H1 (cell line): ENCODE results near the gene DTD1. TPM values are rescaled to one million over a fixed set of nuclear protein-coding genes. Genes with fewer than 3 reads are reported as not detected.

Experiments
- CTCF ChIA-PET: fragments of 300-600 bp; sonication (Branson Sonifier 250); formaldehyde crosslinking; loops from one replicate; lab custom pipeline; 2021; ENCODE audit not compliant: partially characterized antibody; lab: Charles Lee
- POLR2A ChIA-PET: fragments of 300-600 bp; sonication (Branson Sonifier 250); formaldehyde crosslinking; loops from one replicate; lab custom pipeline; 2021; ENCODE audit warnings: inconsistent platforms; ENCODE audit not compliant: partially characterized antibody; lab: Charles Lee
- DNase-seq, 2 experiments: peaks; one replicate each; pipeline versions ENCODE4 v3.0.0 to v3.0.0-alpha.2; 2010 to 2022; ENCODE audit warnings: low spot score in 2 of 2, low read depth in 1 of 2, mixed read lengths in 1 of 2
- FAIRE-seq: peaks from 2 replicates; lab custom pipeline; 2011; peaks lifted over from hg19 to GRCh38; lab: Jason Lieb, UNC
- H2AFZ ChIP-seq: 2 replicates; pipeline ENCODE4 v1.8.1; 2012; ENCODE audit warnings: low read length, inconsistent platforms
- H2AK5ac ChIP-seq: 2 replicates; pipeline ENCODE4 v1.6.1; 2013; ENCODE audit warnings: low read depth, low read length
- H2BK120ac ChIP-seq: replicated peaks from 2 replicates; pipeline ENCODE3; 2013; ENCODE audit warnings: low read depth, low read length, inconsistent platforms
- H2BK12ac ChIP-seq: 2 replicates; pipeline ENCODE4 v1.6.1; 2013; ENCODE audit warnings: low read depth, low read length
- H2BK15ac ChIP-seq: 2 replicates; pipeline ENCODE4 v1.6.1; 2013; ENCODE audit warnings: low read length
- H2BK20ac ChIP-seq: 2 replicates; pipeline ENCODE4 v1.6.1; 2013; ENCODE audit warnings: low read length
- H2BK5ac ChIP-seq: 2 replicates; pipeline ENCODE4 v1.6.1; 2013; ENCODE audit warnings: low read depth, low read length
- H3K14ac ChIP-seq: 2 replicates; pipeline ENCODE4 v1.6.1; 2013; ENCODE audit warnings: inconsistent platforms; ENCODE audit not compliant: insufficient read length
- H3K18ac ChIP-seq: 2 replicates; pipeline ENCODE4 v1.6.1; 2013; ENCODE audit warnings: low read length; ENCODE audit errors: extremely low read depth
- H3K23ac ChIP-seq: 2 replicates; pipeline ENCODE4 v1.6.1; 2013; ENCODE audit warnings: inconsistent platforms; ENCODE audit not compliant: insufficient read length
- H3K23me2 ChIP-seq: 2 replicates; pipeline ENCODE4 v1.6.1; 2013; ENCODE audit warnings: low read depth, low read length
- H3K27ac ChIP-seq: 2 replicates; pipeline ENCODE4 v1.6.1; 2011; ENCODE audit warnings: low read depth, low read length, inconsistent platforms
- H3K27me3 ChIP-seq, 4 experiments: replicated peaks in 1 of 4; 1 replicate in 1 of 4; 2 replicates in 3 of 4; pipeline versions ENCODE4 v1.6.1 to v1.8.1; 2011 to 2013; ENCODE audit warnings: low read length in 3 of 4, mild to moderate bottlenecking in 3 of 4, inconsistent platforms in 2 of 4, mixed read lengths in 2 of 4, moderate library complexity in 1 of 4; ENCODE audit not compliant: control insufficient read depth in 3 of 4, insufficient read depth in 3 of 4; ENCODE audit errors: extremely low read depth in 1 of 4
- H3K36me3 ChIP-seq, 4 experiments: 2 replicates each; pipeline versions ENCODE4 v1.6.1 to v1.8.1; 2011 to 2013; ENCODE audit warnings: mild to moderate bottlenecking in 4 of 4, low read length in 3 of 4, moderate library complexity in 2 of 4, control low read depth in 1 of 4, inconsistent platforms in 1 of 4; ENCODE audit not compliant: insufficient read depth in 4 of 4, control insufficient read depth in 2 of 4
- H3K4ac ChIP-seq: replicated peaks from 2 replicates; pipeline ENCODE3; 2013; ENCODE audit warnings: low read length, low read depth, mixed read lengths, inconsistent platforms; ENCODE audit not compliant: insufficient read length
- H3K4me1 ChIP-seq, 4 experiments: replicated peaks in 1 of 4; 1 replicate in 1 of 4; 2 replicates in 3 of 4; pipeline versions ENCODE4 v1.6.1 to v1.8.1; 2011 to 2013; ENCODE audit warnings: low read length in 3 of 4, inconsistent platforms in 2 of 4, mixed read lengths in 1 of 4; ENCODE audit not compliant: insufficient read depth in 4 of 4, control insufficient read depth in 3 of 4
- H3K4me2 ChIP-seq, 2 experiments: 2 replicates each; pipeline versions ENCODE4 v1.6.1 to v1.8.1; 2011 to 2013; ENCODE audit warnings: low read depth in 2 of 2, low read length in 2 of 2, control low read depth in 1 of 2, inconsistent platforms in 1 of 2, mild to moderate bottlenecking in 1 of 2; ENCODE audit not compliant: insufficient read depth in 1 of 2
- H3K4me3 ChIP-seq, 4 experiments: fragments of 200-600, 300-600 bp in 1 of 4; sonication (generic), shearing (Covaris generic), sonication (Bioruptor Twin) in 1 of 4; 2 replicates each; pipeline versions ENCODE4 v1.5.1 to v1.8.1; 2011 to 2016; ENCODE audit warnings: low read length in 4 of 4, low read depth in 3 of 4, control low read depth in 2 of 4, inconsistent platforms in 2 of 4, mild to moderate bottlenecking in 2 of 4, mixed read lengths in 1 of 4, moderate library complexity in 1 of 4; ENCODE audit not compliant: insufficient read depth in 2 of 4; ENCODE audit errors: extremely low read depth in 1 of 4
- H3K56ac ChIP-seq: replicated peaks from 2 replicates; pipeline ENCODE3; 2013; ENCODE audit warnings: low read depth, mild to moderate bottlenecking, mixed read lengths, low read length, inconsistent platforms; ENCODE audit not compliant: insufficient read length
- H3K79me1 ChIP-seq: 2 replicates; pipeline ENCODE4 v1.6.1; 2013; ENCODE audit warnings: low read depth, low read length, control low read depth
- H3K79me2 ChIP-seq, 2 experiments: 2 replicates each; pipeline versions ENCODE4 v1.6.1 to v1.8.1; 2012 to 2013; ENCODE audit warnings: low read length in 2 of 2, mild to moderate bottlenecking in 2 of 2, inconsistent platforms in 1 of 2; ENCODE audit not compliant: insufficient read depth in 2 of 2, control insufficient read depth in 1 of 2
- H3K9ac ChIP-seq, 4 experiments: replicated peaks in 1 of 4; 1 replicate in 1 of 4; 2 replicates in 3 of 4; pipeline versions ENCODE4 v1.6.1 to v1.8.1; 2011 to 2013; ENCODE audit warnings: low read depth in 3 of 4, low read length in 3 of 4, control low read depth in 2 of 4, mild to moderate bottlenecking in 2 of 4, moderate library complexity in 2 of 4, inconsistent platforms in 1 of 4; ENCODE audit errors: extremely low read depth in 1 of 4
- H3K9me3 ChIP-seq, 2 experiments: 2 replicates each; pipeline versions ENCODE4 v1.6.1 to v1.8.1; 2012 to 2013; ENCODE audit warnings: mild to moderate bottlenecking in 2 of 2, moderate library complexity in 2 of 2, control low read depth in 1 of 2, inconsistent platforms in 1 of 2, low read depth in 1 of 2, low read length in 1 of 2, mixed read lengths in 1 of 2; ENCODE audit not compliant: insufficient read depth in 2 of 2
- H4K20me1 ChIP-seq, 2 experiments: replicated peaks in 1 of 2; 2 replicates each; pipeline versions ENCODE3 to v1.8.1; 2011 to 2013; ENCODE audit warnings: inconsistent platforms in 2 of 2, low read length in 2 of 2, mild to moderate bottlenecking in 1 of 2; ENCODE audit not compliant: insufficient read depth in 2 of 2, control insufficient read depth in 1 of 2
- H4K5ac ChIP-seq: 2 replicates; pipeline ENCODE4 v1.6.1; 2013; ENCODE audit warnings: low read length, low read depth, mixed read lengths, inconsistent platforms; ENCODE audit not compliant: insufficient read length
- H4K8ac ChIP-seq: 2 replicates; pipeline ENCODE4 v1.8.0; 2013; ENCODE audit warnings: mild to moderate bottlenecking, moderate library complexity, low read length, inconsistent platforms; ENCODE audit not compliant: insufficient read depth; ENCODE audit errors: extremely low read depth
- H4K91ac ChIP-seq: replicated peaks from 2 replicates; pipeline ENCODE3; 2013; ENCODE audit warnings: low read length, mixed read lengths, inconsistent platforms; ENCODE audit not compliant: insufficient read length
- JUND ChIP-seq: IDR thresholded peaks from 2 replicates; pipeline ENCODE4 v1.6.1; 2011; ENCODE audit warnings: mild to moderate bottlenecking, improper control_type of control experiment, low read length
- SIN3A ChIP-seq, 2 experiments: IDR thresholded peaks in 1 of 2; conservative IDR thresholded peaks in 1 of 2; 2 replicates each; pipeline ENCODE4 v1.6.1; 2011 to 2012; ENCODE audit warnings: low read length in 2 of 2, improper control_type of control experiment in 1 of 2, low read depth in 1 of 2, mild to moderate bottlenecking in 1 of 2
- SUZ12 ChIP-seq: fragments of 200-600 bp; sonication (generic); IDR thresholded peaks from 2 replicates; pipeline ENCODE4 v1.6.1; 2012; ENCODE audit warnings: mild to moderate bottlenecking, inconsistent platforms, low read length, moderate library complexity, mixed read lengths
- TEAD4 ChIP-seq: IDR thresholded peaks from 2 replicates; pipeline ENCODE4 v1.6.1; 2012; ENCODE audit warnings: low read depth, low read length, inconsistent platforms, mixed read lengths
- WGBS, 2 experiments: shearing (Covaris generic) in 1 of 2; methylation state at CpG; one replicate each; pipeline versions ENCODE4 v1.1.6 to v1.1.7; 2013 to 2015; ENCODE audit warnings: low lambda C conversion rate in 2 of 2, mixed read lengths in 2 of 2, inconsistent platforms in 1 of 2, low coverage in 1 of 2, missing lambda C conversion rate in 1 of 2; ENCODE audit not compliant: insufficient replicate concordance in 2 of 2, insufficient coverage in 1 of 2, insufficient read length in 1 of 2; ENCODE audit errors: extremely low coverage in 1 of 2, missing lambda C conversion rate in 1 of 2; 5-methylcytosine and 5-hydroxymethylcytosine counted together
- polyA plus RNA-seq, 7 experiments: library from polyadenylated mRNA; depleted of rRNA in 3 of 7; stranded (reverse) in 5 of 7; unstranded in 2 of 7; fragments of >200 nt in 5 of 7; fragments of 200-250 nt in 2 of 7; gene quantifications; 1 replicate in 5 of 7; 2 replicates in 1 of 7; 4 replicates in 1 of 7; pipeline versions ENCODE4 v1.2.1 to v1.2.3, GENCODE V29; 2011 to 2013; ENCODE audit warnings: missing spikeins in 2 of 7, mixed read lengths in 2 of 7
- total RNA-seq: library from RNA; stranded (reverse); fragmentation: NEBNext Ultra II Directional; extraction: Animal tissue kit (Norgen Biotek cat#: 25700); gene quantifications from 2 replicates; pipeline ENCODE4 v1.2.1, GENCODE V29; 2021

DTD1 gene
- total and polyA plus RNA-seq, 2 of the 8 experiments (the other 6 are each of a cell fraction or from before 2014, with no cell fraction given): 49.7 to 66.6 TPM

GRCh38 chr20:18571009-18571408 is 16.8 kb upstream of the DTD1 start:
- CTCF ChIA-PET: interaction anchor here (0.6 kb wide), 1 partner anchor 873 kb away, joined by 3 read pairs; no protein-coding TSS in a partner anchor
- POLR2A ChIA-PET: interaction anchor here (0.8 to 3.0 kb wide), 3 partner anchors 8 to 127 kb away, joined by 3 to 9 read pairs (median 9); no protein-coding TSS in a partner anchor
- WGBS, 2 experiments: 92% methylated on average over 2 of the region's 2 CpGs; no CpG with 5 or more reads in 1 of the 2 experiments

More at GRCh38 chr20:18571009-18571408, 16.8 kb upstream of the DTD1 start:
- no peak for FAIRE-seq
- H4K8ac ChIP-seq: no peak overlapping the region
- no peak overlapping the region for H3K9ac ChIP-seq
- peaks cover 0 to 3% of the 10 kb centered on the region in 2 experiments for H4K20me1 ChIP-seq
- H3K27me3 ChIP-seq: no peaks in the 10 kb centered on the region; a peak in 1 of 7 replicates
- no peak overlapping the region for H3K27ac ChIP-seq
- peaks cover 0 to 9% of the 10 kb centered on the region in 2 experiments; a peak in 2 of 4 replicates for H3K79me2 ChIP-seq
- no peak overlapping the region for H2AK5ac ChIP-seq
- H3K23ac ChIP-seq: no peak overlapping the region
- no peak overlapping the region for H2BK15ac ChIP-seq
- no peak for TF ChIP-seq TEAD4
- no peak for TF ChIP-seq SUZ12
- no peak for TF ChIP-seq JUND
- TF ChIP-seq SIN3A (conservative IDR thresholded peaks at IDR 0.05 in 1 of 2, IDR thresholded peaks at IDR 0.05 in 1 of 2; ENCODE audit: low read depth in 1 of 2, low read length in 2 of 2): no peak
- TF ChIP-seq, all 59 proteins: peak for 0
- no peak overlapping the region for H3K4me3 ChIP-seq
- H2BK20ac ChIP-seq: no peak overlapping the region
- no peak overlapping the region for H3K56ac ChIP-seq
- no peak overlapping the region for H3K4me2 ChIP-seq
- H2BK120ac ChIP-seq: no peak overlapping the region
- no peak overlapping the region for H2BK5ac ChIP-seq
- H3K36me3 ChIP-seq: peaks cover 0 to 15% (median 3%) of the 10 kb centered on the region in 4 experiments; a peak in 3 of 8 replicates
- peaks cover 2% of the 10 kb centered on the region; the same call in 1 of the 2 replicates for H3K79me1 ChIP-seq
- H3K18ac ChIP-seq: no peak overlapping the region
- no peak overlapping the region for H2BK12ac ChIP-seq
- H3K14ac ChIP-seq: no peak overlapping the region
- DNase-seq: no peak
- H4K5ac ChIP-seq: no peak overlapping the region
- 0 out of 2 replicates have a peak, but pooled peaks cover 2% of the 10 kb centered on the region for H3K23me2 ChIP-seq
- no peak overlapping the region for H2AFZ ChIP-seq
- no peak overlapping the region for H3K4ac ChIP-seq
- H4K91ac ChIP-seq: no peak overlapping the region
- H3K9me3 ChIP-seq: no peaks in the 10 kb centered on the region
- peaks cover 0 to 4% (median under 1%) of the 10 kb centered on the region in 4 experiments; a peak in 3 of 7 replicates for H3K4me1 ChIP-seq
